GM19328 (cell line): Measurements from ENCODE around the gene EFEMP2.
"Not testable (repeated sequence)": the region's sequence is repeated elsewhere in the genome, so short reads cannot be mapped to it uniquely, and the experiment has no call there.

ENCODE experiments used
- ATAC-seq: cut with Tn5 transposase; IDR thresholded peaks from one replicate; pipeline ENCODE4 v1.9.1; 2021; ENCODE audit warnings: mild to moderate bottlenecking, moderate library complexity; ENCODE audit not compliant: unreplicated experiment

The EFEMP2 gene

DNA sequence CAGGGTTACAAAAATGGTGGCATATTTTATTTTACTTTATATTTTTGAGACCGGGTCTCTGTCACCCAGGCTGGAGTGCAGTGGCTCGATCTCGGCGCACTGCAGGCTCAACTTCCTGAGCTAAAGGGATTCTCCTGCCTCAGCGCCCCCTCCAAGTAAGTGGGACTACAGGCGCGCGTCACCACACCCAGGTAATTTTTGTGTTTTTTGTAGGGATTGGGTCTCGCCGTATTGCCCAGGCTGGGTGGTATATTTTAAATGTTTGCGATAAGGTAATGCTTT is 28.2 kb upstream of the EFEMP2 start:
- ATAC-seq: no peak

DNA sequence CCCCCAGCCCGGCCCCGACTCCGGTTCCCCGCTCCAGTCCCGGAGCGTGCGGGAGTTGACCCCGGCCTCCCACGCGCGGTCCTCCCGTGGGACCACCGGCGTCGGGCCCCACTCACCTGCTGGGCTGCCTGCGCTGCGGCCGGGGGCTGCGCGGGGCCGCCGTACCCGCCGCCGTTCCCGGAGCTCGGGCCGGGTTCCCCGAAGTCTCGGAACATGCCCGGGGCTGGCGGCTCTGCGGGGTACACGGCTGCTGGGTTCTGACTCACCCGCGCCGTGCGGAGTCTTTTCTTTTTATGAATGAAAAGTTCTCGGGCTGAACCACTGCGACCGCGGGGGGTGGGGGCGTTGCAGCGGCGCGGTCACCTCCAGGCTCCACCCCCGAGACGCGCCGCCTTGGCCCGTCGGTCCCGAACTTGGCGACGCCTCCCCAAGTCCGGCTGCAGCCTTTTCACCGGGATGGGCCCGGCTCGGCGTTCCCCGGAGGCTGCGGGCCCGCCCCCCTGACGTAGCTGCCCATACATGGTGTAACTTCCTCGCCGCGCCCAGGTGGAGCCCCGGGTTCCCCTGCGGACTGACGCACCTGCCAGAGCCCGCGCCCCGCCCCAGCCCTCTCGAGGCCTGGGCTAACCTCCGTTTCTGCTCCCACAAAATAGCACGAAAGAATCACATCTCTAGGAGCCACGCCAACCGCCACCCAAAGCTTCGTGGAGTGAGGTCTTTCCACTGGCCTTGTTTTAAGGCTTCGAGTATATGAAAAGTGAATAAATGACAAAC is 27.7 kb upstream of the EFEMP2 start, which contains the start of gene FOSL1:
FOSL1 (minus strand) TSS at position 264 of the 774 bp plus-strand sequence; CDS start at position 215, 49 bp downstream.
- peak; percentile 71 for ATAC-seq

DNA sequence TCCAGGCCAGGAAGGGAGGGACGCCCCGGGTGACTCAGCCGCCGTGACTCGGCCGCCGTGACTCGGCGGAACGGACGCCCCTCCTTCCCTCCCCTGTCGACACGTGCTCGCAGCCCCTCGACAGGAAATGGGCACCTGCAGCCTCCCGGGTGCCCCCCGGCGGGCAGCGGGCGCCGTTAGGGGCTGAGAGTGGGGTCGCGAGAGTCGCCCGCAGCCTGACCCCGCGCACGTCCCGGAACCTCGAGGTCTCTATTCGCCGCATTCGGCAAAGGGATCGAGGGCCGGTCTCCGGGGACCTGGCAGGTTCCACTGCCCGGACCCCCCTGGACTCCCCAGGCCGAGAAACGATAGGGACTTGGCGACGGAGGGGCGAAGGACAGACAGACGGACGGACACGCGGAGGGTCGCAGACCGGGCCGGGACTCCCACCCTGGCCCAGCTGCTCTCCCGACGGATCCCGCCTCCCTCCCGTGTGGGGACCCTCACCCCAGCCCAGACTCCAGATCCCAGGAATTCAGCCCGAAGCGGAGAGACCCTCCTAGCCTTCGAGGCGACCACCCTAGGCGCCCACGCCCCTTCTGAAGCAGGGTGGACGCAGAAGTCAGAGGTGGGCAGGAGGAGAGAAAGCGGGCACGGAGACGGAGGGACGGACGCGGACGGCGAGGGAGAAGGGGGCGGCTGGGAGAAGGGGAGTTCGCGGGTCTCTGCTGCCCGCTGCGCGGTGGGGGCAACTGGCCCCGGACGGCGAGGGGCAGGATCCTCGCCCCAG is 26.9 kb upstream of the EFEMP2 start:
- ATAC-seq: no peak

DNA sequence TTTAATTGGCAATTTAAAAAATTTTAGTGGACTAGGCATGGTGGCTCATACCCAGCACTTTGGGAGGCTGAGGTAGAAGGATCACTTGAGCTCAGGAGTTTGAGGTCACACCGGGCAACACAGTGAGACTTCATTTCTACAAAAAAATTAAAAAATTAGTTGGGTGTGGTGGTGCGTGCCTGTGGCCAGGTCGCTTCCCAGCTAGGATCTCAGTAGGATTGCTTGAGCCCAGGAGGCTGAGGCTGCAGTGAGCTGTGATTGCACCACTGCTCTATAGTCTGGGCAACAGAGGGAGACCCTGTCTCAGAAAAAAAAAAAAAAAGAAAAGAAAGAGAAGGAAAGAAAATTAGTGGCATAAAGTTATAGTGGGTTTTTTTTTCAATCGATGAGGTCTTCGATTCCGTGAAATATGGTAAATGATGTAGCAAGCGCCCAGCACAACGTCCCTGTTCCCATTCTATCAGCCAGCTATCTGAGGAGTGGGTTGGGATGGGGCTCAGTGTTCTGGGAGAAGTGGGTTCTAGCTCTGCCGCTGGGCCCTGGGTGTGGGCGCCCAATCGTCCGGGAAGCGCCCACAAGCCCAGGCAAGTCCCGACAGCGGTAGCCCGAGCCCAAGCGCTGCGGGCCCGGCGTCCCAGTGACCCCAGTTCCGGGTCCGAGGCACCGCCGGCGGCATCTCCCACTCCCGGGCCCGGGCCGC is 26.2 kb upstream of the EFEMP2 start:
- no peak for ATAC-seq

DNA sequence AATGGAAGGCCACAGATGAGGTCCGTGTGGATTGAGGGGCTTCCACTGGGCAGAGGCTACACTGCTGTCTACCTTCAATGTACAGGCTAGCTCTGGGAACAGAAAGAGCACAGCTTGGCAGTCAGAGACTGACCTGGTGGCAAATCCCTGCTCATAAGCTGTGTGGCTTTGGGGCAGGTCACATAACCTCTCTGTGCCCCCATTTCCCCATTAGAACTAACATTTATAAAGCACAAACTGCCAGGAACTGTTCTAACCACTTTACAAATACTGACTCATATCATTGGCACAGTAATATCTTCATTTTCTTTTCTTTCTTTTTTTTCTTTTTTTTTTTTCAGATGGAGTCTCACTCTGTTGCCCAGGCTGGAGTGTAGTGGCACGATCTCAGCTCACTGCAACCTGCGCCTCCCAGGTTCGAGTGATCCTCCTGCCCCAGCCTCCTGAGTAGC is 24.4 kb upstream of the EFEMP2 start:
- ATAC-seq: no peak

DNA sequence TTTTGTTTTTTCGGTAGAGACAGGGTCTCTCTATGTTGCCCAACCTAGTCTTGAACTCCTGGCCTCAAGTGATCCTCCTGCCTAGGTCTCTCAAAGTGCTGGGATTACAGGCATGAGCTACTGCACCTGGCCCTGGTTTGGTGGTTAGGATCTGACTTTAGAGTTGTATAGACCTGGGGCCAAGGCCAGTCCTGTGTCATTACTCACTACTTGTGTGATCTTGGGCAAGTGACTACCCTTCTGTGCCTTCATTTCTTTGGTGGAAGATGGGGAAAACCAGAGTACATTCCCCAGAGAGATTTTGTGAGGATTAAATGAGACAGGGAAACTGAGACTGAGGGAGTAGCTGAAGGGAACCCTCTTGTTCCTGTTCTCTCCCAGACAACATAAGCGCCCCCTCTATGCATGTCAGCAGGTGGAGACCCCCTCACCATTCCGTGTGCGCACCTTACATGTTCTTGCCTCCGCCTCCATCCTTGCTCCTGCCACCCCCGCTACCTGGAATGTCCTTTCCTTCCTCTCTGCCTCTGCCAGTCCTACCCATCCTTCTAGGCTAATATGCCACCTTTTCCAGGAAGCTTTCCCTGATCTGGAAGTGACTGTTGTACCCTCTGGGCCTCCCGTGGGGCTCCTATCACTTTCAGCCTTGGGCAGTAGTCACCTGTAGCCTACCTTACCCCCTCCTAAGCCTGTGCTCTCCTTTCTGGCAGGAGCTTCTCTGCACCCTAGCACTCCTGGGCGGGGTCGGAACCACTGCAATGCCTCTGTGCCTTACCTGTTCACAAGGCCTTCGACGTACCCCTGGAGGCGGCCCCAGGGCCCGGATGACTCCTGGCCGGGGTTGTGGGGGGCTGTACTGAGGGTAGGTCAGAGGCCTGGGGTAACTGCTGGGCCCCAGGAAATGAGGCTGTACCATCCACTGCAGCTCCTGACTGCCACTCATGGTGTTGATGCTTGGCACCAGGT is 23.7 kb upstream of the EFEMP2 start:
- ATAC-seq: no peak

DNA sequence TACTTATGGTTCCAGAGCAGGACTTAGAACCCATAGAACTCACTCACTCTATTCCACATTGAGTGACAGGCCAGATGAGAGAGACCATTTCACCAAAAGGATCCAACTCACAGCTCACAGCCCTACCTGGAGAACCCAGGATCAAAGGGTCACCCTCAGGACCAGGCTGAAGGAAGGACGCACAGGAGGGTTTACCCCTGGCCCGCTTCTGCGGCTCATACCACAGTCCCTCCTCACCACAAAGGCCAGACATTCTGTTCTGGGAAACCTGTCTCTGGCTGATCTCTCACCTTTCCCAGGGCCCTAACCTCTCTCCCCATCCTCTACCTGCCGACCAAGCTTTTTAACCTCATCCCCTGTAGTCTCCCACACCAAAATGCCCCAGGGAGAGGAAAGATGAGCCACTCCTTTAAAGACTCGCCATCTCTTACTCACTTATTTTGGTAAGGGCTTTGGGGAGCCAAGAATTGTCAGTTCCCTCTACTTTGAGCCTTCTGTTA is 22.9 kb upstream of the EFEMP2 start:
- no peak for ATAC-seq

DNA sequence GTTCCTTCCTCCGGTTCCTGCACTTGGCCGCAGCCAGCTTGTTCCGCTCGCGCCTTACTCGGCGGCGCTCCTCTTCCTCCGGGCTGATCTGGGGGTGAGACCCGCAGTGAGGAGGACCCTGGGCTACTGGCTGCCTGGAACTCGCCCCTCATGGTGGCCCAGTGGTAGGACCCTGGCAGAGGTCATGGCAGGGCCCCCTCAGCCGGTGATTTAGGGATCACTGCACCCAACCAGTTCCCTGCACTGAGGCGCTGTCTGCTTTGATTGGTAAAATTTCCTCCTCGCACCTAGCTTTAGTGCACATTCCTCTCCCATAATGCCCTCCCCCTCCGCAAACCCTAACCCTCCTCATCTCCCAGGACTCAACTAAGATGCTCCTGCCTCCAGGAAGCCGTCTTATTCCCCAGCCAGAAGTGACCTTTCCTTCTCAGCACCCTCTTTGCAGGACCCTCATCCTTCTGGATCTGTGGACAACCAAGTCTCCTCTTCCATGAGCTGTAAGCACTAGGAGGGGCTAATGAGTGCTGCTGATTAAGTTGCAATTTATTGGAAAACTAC is 21.5 kb upstream of the EFEMP2 start:
- no peak for ATAC-seq

DNA sequence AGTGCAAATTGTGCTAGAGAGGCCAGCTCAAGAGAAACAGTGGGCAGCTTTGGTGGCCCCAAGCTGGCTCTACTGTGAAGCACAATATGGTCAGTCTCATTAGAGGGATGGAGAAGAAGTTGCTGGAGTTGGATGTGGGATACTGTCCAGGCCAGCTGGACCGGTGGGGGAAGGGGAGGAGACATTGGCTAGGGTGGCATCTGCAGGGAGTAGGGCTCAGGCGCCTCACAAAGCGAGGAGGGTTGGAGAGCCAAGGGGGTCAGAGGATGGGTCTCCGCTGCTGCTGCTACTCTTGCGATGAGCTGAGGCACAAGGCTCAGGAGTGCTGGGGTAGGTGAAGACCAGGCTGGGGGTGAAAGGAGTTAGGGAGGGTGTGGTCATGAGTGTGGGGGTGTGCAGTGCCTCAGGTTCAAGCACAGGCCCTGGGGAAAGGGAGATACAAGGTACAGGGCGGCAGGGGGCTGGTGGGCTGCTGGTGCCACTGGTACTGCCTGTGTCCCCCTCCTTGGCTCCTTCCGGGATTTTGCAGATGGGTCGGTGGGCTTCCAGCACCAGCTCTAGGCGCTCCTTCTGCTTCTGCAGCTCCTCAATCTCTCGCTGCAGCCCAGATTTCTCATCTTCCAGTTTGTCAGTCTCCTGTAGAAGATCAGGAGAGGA is 20.2 kb upstream of the EFEMP2 start:
- ATAC-seq: no peak

DNA sequence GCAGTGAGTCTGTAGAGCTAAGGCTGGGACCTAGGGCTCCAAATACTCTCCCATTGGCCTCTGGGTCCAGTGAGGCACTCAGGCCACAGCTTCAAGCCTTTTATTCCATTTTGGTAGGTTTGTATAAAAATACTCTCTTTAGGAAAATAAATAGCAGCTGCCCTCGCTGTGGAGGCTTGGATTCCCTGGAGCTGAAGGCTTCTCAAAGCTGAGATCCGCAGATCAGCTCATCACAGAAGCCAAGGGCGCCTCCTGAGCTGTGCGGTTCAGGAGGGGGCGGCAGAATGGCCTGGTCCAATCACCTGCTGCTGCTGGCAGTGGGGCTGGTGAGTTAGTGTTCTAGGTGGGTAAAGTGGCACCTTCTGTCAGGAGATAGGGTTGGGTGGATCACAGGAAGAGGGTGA is 19.5 kb upstream of the EFEMP2 start:
- not testable (repeated sequence) for ATAC-seq

DNA sequence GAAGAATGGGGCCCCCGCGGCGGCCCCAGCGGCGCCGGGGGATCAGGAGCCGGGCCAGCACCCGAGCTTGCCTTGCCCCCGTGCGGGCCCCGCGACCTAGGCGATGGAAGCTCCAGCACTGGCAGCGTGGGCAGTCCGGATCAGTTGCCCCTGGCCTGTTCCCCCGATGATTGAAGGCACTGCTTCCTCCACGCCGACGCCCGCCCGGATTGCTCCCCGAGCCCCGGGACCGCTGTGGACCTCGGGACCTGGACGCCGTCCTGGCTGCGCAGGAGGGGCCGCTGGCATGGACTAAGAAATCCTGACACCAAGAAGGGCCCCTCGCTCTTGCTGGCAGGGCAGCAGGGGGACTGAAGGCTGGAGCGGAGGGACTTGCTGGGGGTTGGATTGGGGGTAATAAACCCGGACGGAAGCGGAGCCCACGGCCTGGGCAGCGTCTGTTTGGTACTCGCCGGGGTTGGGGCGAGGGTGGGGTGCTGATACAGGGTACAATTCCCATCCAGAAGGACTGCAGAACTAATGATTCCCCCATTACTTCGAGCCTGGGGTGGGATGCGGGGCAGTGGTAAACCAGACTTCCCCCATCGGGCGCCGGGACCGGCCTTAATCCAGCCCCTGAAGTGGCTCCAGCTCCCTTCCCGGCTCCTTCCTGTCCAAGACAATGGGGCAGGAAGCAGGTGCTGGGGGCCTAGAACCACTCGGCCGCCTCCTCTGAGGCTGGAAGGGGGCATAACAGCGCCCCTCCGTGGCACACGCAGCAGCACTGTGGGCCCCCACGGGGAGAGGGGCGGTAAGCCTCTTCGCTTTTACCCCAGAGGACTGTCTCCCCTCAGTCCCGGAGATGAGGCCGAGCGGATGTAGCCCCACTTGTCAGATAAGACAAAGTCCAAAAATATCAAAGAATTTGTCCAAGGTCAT is 18.9 kb upstream of the EFEMP2 start:
- no peak for ATAC-seq

DNA sequence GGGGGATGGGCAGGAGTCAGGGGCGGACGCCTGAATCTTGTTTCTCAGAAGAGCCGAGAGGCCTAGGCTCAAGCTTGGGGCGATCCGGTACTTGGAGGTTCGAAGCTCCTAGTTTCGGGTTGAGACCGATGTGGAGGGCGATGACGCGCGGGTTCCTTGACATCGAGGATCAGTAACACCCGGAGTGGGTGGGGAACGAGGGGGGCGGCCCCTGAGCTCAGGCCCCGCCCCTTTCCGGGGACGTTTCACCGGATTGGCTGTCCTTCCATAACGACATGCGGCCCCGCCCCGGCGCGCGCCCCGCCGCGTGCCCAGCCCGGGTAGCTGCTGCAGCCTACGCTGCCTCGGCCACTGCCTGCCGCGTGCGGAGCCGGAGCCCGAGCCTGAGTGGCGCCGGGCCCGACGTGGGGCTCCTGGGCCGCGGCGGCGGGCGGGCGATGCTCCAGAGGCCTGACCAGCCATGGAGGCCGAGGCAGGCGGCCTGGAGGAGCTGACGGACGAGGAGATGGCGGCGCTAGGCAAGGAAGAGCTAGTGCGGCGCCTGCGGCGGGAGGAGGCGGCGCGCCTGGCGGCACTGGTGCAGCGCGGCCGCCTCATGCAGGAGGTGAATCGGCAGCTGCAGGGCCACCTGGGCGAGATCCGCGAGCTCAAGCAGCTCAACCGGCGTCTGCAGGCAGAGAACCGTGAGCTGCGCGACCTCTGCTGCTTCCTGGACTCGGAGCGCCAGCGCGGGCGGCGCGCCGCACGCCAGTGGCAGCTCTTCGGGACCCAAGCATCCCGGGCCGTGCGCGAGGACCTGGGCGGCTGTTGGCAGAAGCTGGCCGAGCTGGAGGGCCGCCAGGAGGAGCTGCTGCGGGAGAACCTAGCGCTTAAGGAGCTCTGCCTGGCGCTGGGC is 18.0 kb upstream of the EFEMP2 start, which contains the start of gene CCDC85B:
CCDC85B (plus strand) TSS at position 350 of the 895 bp plus-strand sequence; CDS start at position 461, 111 bp downstream.
- ATAC-seq: peak; percentile 63

DNA sequence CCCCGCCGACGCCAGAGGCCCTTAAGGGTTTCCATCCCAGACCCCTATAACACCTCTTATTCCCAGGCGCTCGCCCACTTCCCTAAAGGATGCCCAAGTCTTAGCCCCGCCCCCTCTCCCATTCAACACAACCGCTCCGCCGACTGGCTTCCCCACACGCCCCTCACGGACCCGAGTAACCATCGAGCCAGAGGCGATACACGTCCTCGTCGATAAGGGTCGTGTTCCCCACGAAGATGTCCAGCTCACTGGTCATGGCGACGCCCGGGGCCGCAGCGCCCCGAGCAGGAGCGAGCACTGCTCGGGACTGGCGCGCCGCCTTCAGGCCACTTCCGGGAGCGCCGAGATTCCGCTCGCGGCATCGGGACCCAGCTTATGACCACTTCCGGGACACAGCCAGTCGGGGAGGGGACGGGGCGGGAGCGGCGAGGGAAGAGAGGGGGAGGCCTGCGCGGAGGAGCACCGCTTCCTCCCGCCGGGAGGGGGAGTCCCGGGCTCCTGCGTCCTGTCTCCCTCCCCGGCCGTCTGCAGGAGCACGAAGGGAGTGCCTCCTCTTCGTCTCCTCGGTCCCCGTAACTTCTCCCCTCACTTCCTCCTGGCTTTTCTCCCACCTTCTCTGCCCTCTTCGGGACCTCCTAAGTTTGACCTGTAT is 15.7 kb upstream of the EFEMP2 start, which contains the start of gene FIBP:
FIBP (minus strand) TSS at position 309 of the 652 bp plus-strand sequence; CDS start at position 256, 53 bp downstream.
- peak; percentile 52 for ATAC-seq

DNA sequence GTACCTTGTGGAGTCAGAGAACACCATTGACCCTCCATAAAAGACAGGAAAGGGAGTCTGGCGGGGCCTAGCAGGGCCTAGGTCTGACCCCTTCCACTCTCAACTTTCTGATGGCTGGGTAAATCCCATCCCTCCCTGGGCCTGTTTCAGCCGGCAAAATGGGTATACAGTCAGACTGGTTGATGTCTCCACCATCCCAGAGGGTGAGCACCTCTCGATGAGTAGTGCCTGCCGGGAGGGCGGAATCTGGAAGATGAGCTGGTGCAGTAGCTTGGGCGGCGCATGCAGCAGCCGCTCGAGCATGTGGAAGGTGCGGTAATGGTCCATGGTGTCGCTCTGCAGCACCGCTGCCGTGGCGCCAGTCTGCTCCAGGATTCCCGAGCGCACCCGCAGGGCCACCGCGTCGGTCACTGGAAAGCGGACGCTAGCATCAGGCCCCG is 15.1 kb upstream of the EFEMP2 start:
- ATAC-seq: no peak

DNA sequence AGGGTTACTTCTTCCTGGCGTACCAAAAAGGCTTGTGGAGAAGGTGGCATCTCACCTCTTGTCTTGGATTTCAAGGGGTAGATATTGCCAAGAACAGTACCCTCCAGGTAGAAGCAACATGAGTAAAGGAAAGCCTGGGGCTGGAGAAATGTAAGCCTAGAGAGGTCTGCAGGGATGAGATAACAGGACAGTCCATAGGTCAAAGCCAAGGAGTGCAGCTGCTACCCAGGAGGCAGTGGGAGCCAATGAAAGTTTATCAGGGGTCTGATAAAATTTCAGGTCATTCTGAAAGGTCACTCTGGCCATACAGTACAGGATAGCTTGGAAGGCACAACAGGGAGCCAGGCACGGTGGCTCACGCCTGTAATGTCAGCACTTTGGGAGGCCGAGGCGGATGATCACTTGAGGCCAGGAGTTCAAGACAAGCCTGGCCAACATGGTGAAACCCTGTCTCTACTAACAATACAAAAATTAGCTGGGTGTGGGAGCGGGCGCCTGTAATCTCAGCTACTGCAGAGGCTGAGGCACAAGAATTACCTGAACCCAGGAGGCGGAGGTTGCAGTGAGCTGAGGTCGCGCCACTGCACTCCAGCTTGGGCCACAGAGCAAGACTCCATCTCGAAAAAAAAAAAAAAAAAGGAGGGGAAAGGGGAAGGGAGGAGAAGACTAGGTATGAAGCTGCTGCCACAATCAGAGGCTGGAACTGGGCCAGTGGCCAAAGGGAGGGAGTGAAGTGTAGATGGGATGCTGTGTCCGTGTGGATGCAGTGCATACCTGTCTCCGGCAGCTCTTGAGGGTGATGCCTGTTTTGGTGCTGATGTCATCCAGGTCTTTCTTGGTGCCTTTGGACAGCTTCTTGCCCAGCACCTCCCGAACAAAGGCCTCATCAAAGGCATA is 14.5 kb upstream of the EFEMP2 start:
- no peak for ATAC-seq
